ENCODE data around the gene PCNX1. TPM values are rescaled to one million over a fixed set of nuclear protein-coding genes. Genes with fewer than 3 reads are reported as not detected.
A peak's percentile ranks its signal among the peaks of the same experiment; 100 is the strongest.

The PCNX1 gene
- total RNA-seq, 1 donor = 142 TPM

DNA sequence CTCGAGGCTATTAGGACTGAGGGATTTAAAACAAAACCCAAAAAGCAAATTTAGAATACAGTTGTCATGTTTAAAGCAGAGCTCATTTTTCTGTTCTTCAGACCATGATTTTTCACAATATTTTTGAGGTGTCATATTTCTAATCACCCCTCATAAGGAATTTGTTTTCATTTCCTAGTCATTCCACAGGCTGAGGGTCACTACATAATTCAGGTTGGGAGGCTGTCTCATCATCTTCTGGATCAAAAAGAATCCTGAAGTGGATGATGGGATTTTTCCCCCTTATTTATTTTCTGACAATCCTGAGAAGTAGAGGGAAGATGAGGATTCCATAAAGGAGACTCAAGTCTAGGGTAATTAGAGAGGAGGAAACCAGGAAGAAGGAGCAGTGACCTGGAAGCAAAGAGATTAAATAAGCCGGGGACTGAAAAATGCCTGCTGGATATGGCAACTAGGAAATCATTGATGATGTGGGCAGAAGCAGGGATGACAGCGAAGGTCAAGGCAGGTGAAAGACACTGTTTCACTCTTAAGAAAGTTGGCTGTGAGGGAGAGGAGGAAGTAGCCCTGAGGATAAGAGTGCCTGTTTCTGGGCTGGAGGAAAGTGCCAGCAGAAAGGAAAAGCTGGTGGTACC, 9.0 kb upstream of the PCNX1 start:
- H3K4me1 ChIP-seq (ENCODE audit: insufficient read depth, low read length) = peaks cover 37% of the 10 kb centered on the region
- H3K4me3 ChIP-seq (ENCODE audit: low read length) = no peak overlapping the region
- H3K9me3 ChIP-seq (ENCODE audit: low read depth, low read length) = no peaks in the 10 kb centered on the region
- no peaks in the 10 kb centered on the region for H3K27me3 ChIP-seq (ENCODE audit: insufficient read depth, low read length)

DNA sequence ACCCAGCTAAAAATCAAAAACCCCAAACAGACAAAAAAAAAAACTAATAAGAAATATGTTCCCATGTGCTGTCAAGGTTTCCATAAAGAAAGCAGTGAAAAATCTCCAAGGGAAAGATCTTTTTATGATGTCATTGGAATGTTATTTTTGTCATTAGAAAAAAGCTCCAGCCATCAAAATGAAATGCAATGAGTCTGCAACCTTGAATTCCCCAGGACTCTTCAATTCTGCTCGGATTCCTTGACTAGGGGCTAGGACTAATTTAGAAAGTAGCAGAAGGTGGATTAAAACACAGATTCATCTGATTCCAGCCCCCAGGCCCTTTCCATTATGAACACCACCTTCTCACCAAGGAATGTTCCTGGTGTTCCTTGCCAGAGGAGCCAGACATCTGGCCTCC, 6.0 kb upstream of the PCNX1 start:
- no peak overlapping the region for H3K4me3 ChIP-seq (ENCODE audit: low read length)
- peaks cover 27% of the 10 kb centered on the region for H3K4me1 ChIP-seq (ENCODE audit: insufficient read depth, low read length)
- H3K9me3 ChIP-seq (ENCODE audit: low read depth, low read length) = no peaks in the 10 kb centered on the region
- no peaks in the 10 kb centered on the region for H3K27me3 ChIP-seq (ENCODE audit: insufficient read depth, low read length)

DNA sequence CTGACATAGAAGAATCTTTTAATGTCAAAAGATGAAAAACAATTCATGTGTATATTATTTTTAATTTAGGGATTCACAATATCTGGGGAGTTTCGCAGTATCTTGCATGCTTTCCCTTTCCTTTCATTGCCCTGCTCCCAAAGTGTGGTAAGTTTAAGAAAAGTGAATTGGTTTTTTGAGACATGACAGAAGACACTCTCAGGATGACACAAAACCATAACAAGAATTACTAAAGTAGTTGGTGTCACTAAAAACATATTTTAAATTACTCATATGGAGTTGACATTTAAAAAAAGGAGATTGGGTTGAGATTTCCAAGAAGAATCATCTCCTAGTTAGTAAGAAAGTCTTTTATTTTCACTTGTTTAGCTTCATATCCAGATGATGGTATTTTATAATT, 5.1 kb upstream of the PCNX1 start:
- no peaks in the 10 kb centered on the region for H3K27me3 ChIP-seq (ENCODE audit: insufficient read depth, low read length)
- no peaks in the 10 kb centered on the region for H3K9me3 ChIP-seq (ENCODE audit: low read depth, low read length)
- H3K4me3 ChIP-seq (ENCODE audit: low read length) = no peak overlapping the region
- H3K4me1 ChIP-seq (ENCODE audit: insufficient read depth, low read length) = peaks cover 36% of the 10 kb centered on the region

DNA sequence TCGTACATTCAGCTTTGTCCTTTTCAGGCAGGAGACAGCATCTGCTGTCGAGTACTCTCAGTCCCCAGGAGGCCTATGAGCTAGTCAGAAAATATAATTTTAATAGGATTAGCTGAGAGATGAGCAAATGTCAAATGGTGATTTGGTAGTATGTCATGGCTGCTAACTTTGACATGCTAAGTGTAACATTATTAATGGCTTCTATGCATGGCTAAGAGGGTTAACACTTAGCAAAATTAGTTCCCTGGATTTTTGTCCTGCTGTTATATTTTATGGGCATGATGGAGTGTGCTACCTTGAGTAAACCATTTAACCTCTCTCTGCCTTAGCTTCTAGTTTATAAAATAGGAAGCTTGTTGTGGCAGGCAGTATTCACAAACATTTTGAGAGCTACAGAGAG, 2.9 kb upstream of the PCNX1 start:
- H3K4me3 ChIP-seq (ENCODE audit: low read length) = no peak overlapping the region
- H3K4me1 ChIP-seq (ENCODE audit: insufficient read depth, low read length) = peaks cover 33% of the 10 kb centered on the region
- H3K9me3 ChIP-seq (ENCODE audit: low read depth, low read length) = no peaks in the 10 kb centered on the region
- H3K27me3 ChIP-seq (ENCODE audit: insufficient read depth, low read length) = no peaks in the 10 kb centered on the region

DNA sequence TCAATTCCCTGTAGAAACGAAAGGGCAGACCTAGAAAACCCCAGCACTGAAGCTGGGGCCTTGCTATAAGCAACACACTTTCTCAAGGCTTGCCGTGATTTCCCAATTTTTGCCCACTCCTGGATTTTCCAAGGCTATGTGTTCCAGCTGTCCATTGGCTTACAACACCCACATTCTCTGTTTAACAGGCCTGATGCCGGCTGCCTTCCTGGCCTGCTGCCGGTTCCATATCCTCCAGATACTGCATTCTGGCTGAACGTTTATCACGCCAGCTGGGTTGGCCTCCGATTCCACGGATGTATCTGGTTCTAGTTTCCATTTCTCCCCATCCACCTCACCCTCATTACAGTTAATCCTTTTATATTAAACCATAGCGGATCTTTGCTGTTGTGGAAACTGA, 2.0 kb upstream of the PCNX1 start:
- Histone ChIP-seq H3K9me3 (ENCODE audit: low read depth, low read length) (no peaks in the 10 kb centered on the region), H3K27me3 (ENCODE audit: insufficient read depth, low read length) (no peaks in the 10 kb centered on the region), H3K4me1 (ENCODE audit: insufficient read depth, low read length) (peaks cover 39% of the 10 kb centered on the region), H3K4me3 (ENCODE audit: low read length) (no peak overlapping the region)

DNA sequence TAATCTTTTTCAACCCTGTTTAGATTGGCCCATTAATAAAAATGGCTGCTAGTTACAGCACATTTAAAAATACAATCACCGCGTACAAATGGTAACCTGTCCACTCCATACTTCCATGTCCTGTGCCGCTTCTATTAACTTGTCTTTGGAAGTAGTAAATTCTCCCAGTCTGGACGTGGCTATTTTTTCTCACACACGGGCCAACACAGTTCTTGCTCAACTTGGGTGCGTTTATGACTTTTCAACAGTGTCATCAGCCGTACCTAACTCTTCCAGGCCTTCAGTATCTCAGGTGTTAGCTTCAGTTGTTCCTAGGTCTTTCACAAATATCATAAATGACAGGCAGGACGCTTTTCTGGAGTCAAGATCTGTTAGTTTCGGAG, 475 bp upstream of the PCNX1 start:
- H3K4me1 ChIP-seq (ENCODE audit: insufficient read depth, low read length) = peaks cover 43% of the 10 kb centered on the region
- H3K9me3 ChIP-seq (ENCODE audit: low read depth, low read length) = no peaks in the 10 kb centered on the region
- H3K4me3 ChIP-seq (ENCODE audit: low read length) = peak overlapping the region; percentile 90
- H3K27me3 ChIP-seq (ENCODE audit: insufficient read depth, low read length) = no peaks in the 10 kb centered on the region

DNA sequence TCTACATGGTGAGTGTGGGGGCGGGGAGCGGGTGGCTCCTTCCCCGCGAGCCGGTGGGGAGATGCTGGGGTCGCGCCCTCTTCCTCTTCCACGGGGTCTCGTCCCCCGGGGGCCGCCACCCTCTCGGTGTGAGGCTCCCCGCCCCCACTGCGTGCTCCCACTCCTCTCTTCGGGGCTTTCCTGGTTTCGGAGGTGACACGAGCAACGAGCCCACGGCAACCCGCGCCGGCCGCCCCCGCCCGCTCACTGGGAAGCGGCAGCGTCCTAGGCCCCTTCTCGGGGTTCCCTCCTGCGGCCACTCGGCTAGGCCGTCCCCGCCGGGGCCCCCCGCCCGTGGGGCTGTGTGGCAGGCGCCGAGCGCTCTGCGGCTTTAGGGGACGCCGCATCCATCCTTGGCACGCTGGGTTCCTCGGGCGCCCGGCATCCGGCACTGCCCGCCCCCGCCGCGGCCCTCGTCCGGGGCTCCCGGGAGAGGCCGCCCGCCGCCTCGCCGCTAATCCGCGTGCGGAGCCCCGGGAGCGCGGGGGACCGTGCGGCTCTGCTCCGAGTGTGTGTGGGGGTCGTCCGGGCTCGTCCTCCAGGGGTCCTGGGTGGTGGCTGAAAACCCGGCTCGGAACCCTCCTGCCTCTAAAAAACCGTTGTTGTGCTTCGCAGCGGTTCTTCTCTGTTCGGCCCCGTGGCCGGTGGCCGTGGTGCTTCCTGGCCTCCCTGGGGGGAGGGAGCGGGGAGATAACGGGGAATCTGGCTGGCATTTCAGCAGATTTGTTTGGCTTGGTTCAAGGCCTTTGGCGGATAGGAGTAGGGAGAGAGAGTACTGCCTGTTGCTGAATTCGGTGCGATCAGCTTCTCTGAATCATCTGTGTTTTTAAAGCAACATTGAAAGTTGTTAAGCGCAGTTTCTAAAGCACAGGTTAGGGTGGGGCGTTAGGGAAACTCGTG, 1.0 kb downstream of the PCNX1 start:
- no peaks in the 10 kb centered on the region for H3K27me3 ChIP-seq (ENCODE audit: insufficient read depth, low read length)
- no peaks in the 10 kb centered on the region for H3K9me3 ChIP-seq (ENCODE audit: low read depth, low read length)
- H3K4me1 ChIP-seq (ENCODE audit: insufficient read depth, low read length) = peaks cover 56% of the 10 kb centered on the region

DNA sequence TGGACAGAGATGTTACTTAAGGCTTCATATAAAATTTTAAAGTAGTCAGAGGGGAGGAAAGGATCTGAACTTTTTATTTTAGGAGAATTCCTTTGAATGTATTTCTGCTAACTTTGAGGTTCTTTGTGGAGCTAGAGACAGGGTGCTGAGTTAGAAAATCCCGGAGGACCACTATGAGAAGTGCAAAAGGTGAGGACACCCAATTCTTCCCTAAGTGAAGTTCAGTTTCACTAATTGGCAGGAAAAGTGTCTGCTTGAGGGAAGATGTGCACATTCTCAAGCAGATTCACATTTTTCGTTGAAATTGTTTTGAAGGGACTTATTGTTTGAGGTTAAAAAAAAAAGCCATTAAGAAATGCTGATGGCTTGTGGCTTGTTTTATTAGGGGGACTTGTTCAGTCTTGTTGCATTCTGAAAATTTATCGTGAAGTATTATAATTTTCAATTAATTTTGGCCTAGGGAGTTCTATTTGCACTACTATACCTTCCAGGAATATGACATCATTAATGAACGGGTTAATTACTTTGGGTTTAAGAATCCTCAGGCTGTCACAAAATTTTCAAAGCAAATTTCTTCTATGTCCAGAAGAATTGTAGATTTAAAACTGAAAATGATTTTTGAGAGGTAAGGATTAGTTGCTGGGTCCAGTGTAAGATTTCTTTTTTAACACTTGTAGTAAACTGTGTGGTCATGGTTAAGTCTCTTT, 1.8 kb downstream of the PCNX1 start:
- Histone ChIP-seq H3K4me3 (ENCODE audit: low read length) (peak overlapping the region; percentile 90), H3K27me3 (ENCODE audit: insufficient read depth, low read length) (no peaks in the 10 kb centered on the region), H3K9me3 (ENCODE audit: low read depth, low read length) (no peaks in the 10 kb centered on the region), H3K4me1 (ENCODE audit: insufficient read depth, low read length) (peaks cover 56% of the 10 kb centered on the region)

More for the DNA sequence above, 1.0 kb downstream of the PCNX1 start:
- peak overlapping the region; percentile 90 for H3K4me3 ChIP-seq (ENCODE audit: low read length)

DNA sequence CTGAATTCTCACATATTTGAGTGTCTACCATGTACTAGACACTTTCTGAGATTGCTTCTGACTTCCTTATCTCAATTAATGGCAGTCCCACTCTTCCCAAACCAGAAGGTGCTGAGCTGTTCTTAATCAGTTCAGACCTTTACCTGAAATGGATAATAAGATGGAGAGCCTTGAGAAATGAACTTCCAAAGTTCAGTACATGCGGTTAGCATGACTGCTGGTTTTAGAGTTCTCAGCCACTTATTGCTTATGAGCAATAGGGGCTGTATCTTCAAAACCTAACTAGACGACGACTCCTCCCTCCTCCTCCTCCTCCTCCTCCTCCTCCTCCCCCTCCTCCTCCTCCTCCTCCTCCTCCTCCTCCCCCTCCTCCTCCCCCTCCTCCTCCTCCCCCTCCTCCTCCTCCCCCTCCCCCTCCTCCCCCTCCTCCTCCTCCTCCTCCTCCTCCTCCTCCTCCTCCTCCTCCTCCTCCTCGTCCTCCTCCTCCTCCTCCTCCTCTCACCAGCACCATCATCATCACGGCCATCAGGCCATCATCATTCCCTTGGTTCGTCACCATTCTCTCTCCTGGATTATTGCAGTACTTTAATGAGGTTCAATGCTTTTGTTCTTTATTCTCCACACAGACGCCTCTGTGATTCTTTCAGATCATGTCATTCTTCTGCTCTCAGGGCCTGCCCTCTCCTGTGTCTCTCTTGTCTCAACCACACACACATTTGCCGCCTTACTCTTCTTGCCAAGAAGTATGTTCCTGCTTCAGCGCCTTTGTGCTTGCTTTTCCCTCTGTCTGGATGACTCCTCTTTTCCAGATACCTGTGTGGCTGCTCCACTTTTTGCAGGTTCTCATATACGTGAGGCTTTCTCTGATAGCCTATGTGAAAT, 2.7 kb downstream of the PCNX1 start:
- no peak overlapping the region for H3K4me3 ChIP-seq (ENCODE audit: low read length)
- no peaks in the 10 kb centered on the region for H3K27me3 ChIP-seq (ENCODE audit: insufficient read depth, low read length)
- no peaks in the 10 kb centered on the region for H3K9me3 ChIP-seq (ENCODE audit: low read depth, low read length)
- H3K4me1 ChIP-seq (ENCODE audit: insufficient read depth, low read length) = peaks cover 56% of the 10 kb centered on the region

DNA sequence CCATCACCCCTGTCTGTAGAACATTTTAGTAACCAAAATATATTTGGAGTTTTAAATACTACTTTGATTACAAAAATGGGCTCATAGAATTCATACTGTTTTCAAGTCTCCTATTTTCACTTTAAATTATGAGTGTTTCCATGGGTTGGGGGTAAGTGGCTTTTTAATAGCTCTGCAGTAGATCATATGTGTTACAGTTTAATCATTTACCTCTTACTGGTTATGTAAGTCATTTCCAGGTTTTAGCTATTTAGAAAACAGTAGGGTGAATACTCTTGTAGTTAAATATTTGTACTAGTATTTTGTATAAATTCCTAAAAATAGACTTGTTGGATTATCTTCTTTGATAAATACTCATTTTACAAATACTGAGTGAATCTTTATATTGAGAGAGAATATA, 8.2 kb downstream of the PCNX1 start:
- Histone ChIP-seq H3K9me3 (ENCODE audit: low read depth, low read length) (no peaks in the 10 kb centered on the region), H3K27me3 (ENCODE audit: insufficient read depth, low read length) (no peaks in the 10 kb centered on the region), H3K4me1 (ENCODE audit: insufficient read depth, low read length) (peaks cover 64% of the 10 kb centered on the region), H3K4me3 (ENCODE audit: low read length) (no peak overlapping the region)

DNA sequence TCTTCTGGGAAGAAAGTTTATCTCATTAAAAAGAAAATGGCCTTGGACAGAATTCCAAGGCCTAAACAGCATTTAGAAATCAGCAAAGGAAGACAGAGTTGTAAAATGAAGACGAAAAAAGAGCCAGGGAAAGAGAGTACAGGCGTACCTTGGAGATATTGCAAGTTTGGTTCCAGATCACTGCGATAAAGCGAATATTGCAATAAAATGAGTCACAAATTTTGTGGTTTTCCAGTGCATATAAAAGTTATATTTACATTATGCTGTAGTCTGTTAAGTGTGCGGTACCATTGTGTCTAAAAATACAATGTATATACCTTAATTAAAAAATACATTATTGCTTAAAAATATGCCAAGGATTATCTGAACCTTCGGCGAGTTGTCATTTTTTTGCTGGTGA, 9.0 kb downstream of the PCNX1 start:
- Histone ChIP-seq H3K27me3 (ENCODE audit: insufficient read depth, low read length) (no peaks in the 10 kb centered on the region), H3K4me1 (ENCODE audit: insufficient read depth, low read length) (peaks cover 56% of the 10 kb centered on the region), H3K9me3 (ENCODE audit: low read depth, low read length) (no peaks in the 10 kb centered on the region), H3K4me3 (ENCODE audit: low read length) (no peak overlapping the region)

DNA sequence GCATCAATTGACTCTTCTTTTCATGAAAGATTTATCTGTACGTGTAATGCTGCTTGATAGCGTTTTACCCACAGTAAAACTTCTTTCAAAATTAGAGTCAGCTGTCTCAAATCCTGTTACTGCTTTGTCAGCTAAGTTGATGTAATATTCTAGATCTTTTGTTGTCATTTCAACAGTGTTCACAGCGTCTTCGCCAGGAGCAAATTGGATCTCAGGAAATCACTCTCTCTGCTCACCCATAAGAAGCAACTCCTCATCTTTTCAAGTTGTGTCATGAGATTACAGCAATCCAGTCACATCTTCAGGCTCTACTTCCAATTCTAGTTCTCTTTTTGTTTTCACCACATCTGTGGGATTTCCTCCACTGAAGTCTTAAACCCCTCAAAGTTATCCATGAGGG, 9.5 kb downstream of the PCNX1 start:
- Histone ChIP-seq H3K4me1 (ENCODE audit: insufficient read depth, low read length) (peaks cover 51% of the 10 kb centered on the region), H3K4me3 (ENCODE audit: low read length) (no peak overlapping the region), H3K9me3 (ENCODE audit: low read depth, low read length) (no peaks in the 10 kb centered on the region), H3K27me3 (ENCODE audit: insufficient read depth, low read length) (no peaks in the 10 kb centered on the region)

DNA sequence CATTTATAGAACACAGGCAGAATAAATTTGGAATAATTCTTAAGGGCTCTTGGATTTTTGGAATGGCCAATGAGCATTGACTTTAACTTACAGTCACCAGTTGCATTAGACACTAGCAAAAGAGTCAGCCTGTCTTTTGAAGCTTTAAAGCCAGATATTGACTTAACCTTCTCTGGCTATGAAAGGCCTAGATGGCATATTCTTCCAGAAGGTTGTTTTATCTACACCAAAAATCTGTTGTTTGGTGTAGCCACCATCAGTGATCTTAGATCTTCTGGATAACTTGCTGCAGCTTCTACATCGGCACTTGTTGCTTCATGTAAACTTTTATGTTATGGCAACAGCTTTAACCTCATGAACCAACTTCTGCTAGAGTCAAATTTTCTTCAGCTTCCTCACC, 10.4 kb downstream of the PCNX1 start:
- H3K9me3 ChIP-seq (ENCODE audit: low read depth, low read length) = no peaks in the 10 kb centered on the region
- H3K4me3 ChIP-seq (ENCODE audit: low read length) = no peak overlapping the region
- H3K27me3 ChIP-seq (ENCODE audit: insufficient read depth, low read length) = no peaks in the 10 kb centered on the region
- peaks cover 43% of the 10 kb centered on the region for H3K4me1 ChIP-seq (ENCODE audit: insufficient read depth, low read length)

DNA sequence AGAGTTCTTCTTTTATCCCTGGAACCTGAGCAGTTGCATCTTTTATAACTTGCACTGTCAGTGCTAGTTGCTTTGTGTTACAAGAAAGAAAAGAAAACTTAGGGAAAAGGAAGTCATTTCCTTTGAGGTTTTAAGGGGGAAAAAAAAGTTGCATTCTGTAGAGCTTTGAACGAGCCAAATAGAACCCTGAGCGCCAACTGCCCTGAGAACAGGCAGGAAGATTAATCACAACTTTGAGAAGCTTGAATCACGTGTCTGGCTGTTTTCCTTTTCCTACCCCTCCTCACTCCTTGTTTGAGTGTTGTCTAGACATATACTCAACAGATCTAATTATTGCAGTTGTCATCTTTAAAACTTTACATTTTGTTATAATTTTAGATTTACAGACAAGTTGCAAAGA, 12.5 kb downstream of the PCNX1 start:
- H3K4me3 ChIP-seq (ENCODE audit: low read length) = no peak overlapping the region
- H3K4me1 ChIP-seq (ENCODE audit: insufficient read depth, low read length) = peaks cover 50% of the 10 kb centered on the region
- no peaks in the 10 kb centered on the region for H3K9me3 ChIP-seq (ENCODE audit: low read depth, low read length)
- H3K27me3 ChIP-seq (ENCODE audit: insufficient read depth, low read length) = no peaks in the 10 kb centered on the region

Measured in mononuclear cell (primary cell).